Tibial nerve (tissue), 4 donors: ENCODE data around the gene WRAP73. TPM values are rescaled to one million over a fixed set of nuclear protein-coding genes. Genes with fewer than 3 reads are reported as not detected.

Experiments used
- DNase-seq, 2 donors: peaks; one replicate each; pipeline ENCODE4 v3.0.0-alpha.2; 2019; ENCODE audit warnings: low spot score in 2 of 2
- H3K27ac ChIP-seq, 4 donors: fragments of 200-600 bp; sonication (generic) in 3 of 4; one replicate each; pipeline ENCODE4 v1.5.1; 2017 to 2019; ENCODE audit warnings: mild to moderate bottlenecking in 1 of 4
- H3K27me3 ChIP-seq, 2 donors: fragments of 200-600 bp; sonication (generic) in 1 of 2; one replicate each; pipeline versions ENCODE4 v1.5.1 to v1.6.0; 2017 to 2019
- H3K36me3 ChIP-seq, 3 donors: fragments of 200-600 bp; sonication (generic); one replicate each; pipeline ENCODE4 v1.5.1; 2018 to 2019
- H3K4me1 ChIP-seq, 4 donors: fragments of 200-600 bp; sonication (generic) in 3 of 4; one replicate each; pipeline ENCODE4 v1.5.1; 2017 to 2019
- H3K4me3 ChIP-seq, 4 donors: fragments of 200-600 bp; sonication (generic) in 3 of 4; one replicate each; pipeline ENCODE4 v1.5.1; 2017 to 2019; ENCODE audit warnings: mild to moderate bottlenecking in 1 of 4, moderate library complexity in 1 of 4
- H3K9me3 ChIP-seq, 4 donors: fragments of 200-600 bp; sonication (generic) in 3 of 4; one replicate each; pipeline ENCODE4 v1.5.1; 2017 to 2019
- CTCF ChIP-seq, 5 experiments: fragments of 200-600 bp in 3 of 5; fragments of 450-650 bp in 2 of 5; sonication (generic) in 3 of 5; IDR thresholded peaks; one replicate each; pipeline ENCODE4 v1.5.1; 2016 to 2019; ENCODE audit warnings: antibody characterized with exemption in 5 of 5, mild to moderate bottlenecking in 3 of 5, moderate library complexity in 2 of 5
- EP300 ChIP-seq, 2 donors: sonication (generic); formaldehyde crosslinking; IDR thresholded peaks; one replicate each; pipeline ENCODE4 v1.6.1; 2017; ENCODE audit warnings: antibody characterized with exemption in 2 of 2, mild to moderate bottlenecking in 1 of 2
- POLR2A ChIP-seq, 2 donors: fragments of 450-650 bp; IDR thresholded peaks; one replicate each; pipeline ENCODE4 v1.6.1; 2017; ENCODE audit warnings: antibody characterized with exemption in 2 of 2, mild to moderate bottlenecking in 2 of 2, moderate library complexity in 2 of 2
- WGBS, 2 donors: methylation state at CpG; one replicate each; pipeline ENCODE4 v1.1.5; 2018; 5-methylcytosine and 5-hydroxymethylcytosine counted together
- total RNA-seq, 4 donors: library from RNA; depleted of rRNA; stranded (reverse); fragments of >200 nt; gene quantifications; one replicate each; pipeline ENCODE4 v1.1.0, GENCODE V29; 2016

WRAP73 gene
- total RNA-seq, 4 donors from 2014 or later: 11.1 to 17.1 (median 12.9) TPM

GRCh38 chr1:3629561-3630160 is 20.2 kb downstream of the WRAP73 start:
- WGBS, 2 donors: 89 to 96% methylated on average over 15 to 16 of the region's 16 CpGs

DNA sequence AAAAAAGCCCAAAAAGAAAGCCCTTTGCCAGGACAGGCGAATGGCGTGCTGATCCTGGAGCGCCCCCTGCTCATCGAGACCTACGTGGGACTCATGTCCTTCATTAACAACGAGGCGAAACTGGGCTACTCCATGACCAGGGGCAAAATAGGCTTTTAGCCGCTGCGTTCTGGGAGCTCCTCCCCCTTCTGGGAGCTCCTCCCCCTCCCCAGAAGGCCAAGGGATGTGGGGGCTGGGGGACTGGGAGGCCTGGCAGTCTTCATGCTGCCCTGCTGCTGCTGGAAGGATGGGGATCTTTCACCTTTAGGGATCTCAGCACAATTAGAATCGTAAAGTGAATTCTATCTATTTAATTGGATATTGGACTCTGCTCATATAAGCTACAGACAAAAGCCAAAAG is 21.5 kb downstream of the WRAP73 start:
- TF ChIP-seq CTCF (IDR thresholded peaks at IDR 0.05) (no peak), EP300 (IDR thresholded peaks at IDR 0.05) (no peak), POLR2A (IDR thresholded peaks at IDR 0.05) (no peak)
- no peak for DNase-seq
- Histone ChIP-seq H3K27me3 (no peaks in the 10 kb centered on the region), H3K27ac (no peak overlapping the region), H3K4me1 (peaks cover 0 to 22% (median 11%) of the 10 kb centered on the region in 4 donors), H3K9me3 (no peaks in the 10 kb centered on the region), H3K36me3 (peaks cover 2 to 69% (median 28%) of the 10 kb centered on the region in 3 donors), H3K4me3 (no peak overlapping the region)
- whole genome bisulfite sequencing, 2 donors: 75 to 80% methylated on average over 10 of the region's 10 CpGs

More at GRCh38 chr1:3629561-3630160, 20.2 kb downstream of the WRAP73 start:
- Histone ChIP-seq H3K36me3 (peaks cover 2 to 81% (median 37%) of the 10 kb centered on the region in 3 donors), H3K27me3 (no peaks in the 10 kb centered on the region), H3K27ac (no peak overlapping the region), H3K4me3 (no peak overlapping the region), H3K9me3 (no peaks in the 10 kb centered on the region), H3K4me1 (peaks cover 0 to 15% (median 4%) of the 10 kb centered on the region in 4 donors)
- TF ChIP-seq POLR2A (IDR thresholded peaks at IDR 0.05): no peak
- no peak for TF ChIP-seq CTCF (IDR thresholded peaks at IDR 0.05)
- TF ChIP-seq EP300 (IDR thresholded peaks at IDR 0.05): no peak
- DNase-seq: no peak

DNA sequence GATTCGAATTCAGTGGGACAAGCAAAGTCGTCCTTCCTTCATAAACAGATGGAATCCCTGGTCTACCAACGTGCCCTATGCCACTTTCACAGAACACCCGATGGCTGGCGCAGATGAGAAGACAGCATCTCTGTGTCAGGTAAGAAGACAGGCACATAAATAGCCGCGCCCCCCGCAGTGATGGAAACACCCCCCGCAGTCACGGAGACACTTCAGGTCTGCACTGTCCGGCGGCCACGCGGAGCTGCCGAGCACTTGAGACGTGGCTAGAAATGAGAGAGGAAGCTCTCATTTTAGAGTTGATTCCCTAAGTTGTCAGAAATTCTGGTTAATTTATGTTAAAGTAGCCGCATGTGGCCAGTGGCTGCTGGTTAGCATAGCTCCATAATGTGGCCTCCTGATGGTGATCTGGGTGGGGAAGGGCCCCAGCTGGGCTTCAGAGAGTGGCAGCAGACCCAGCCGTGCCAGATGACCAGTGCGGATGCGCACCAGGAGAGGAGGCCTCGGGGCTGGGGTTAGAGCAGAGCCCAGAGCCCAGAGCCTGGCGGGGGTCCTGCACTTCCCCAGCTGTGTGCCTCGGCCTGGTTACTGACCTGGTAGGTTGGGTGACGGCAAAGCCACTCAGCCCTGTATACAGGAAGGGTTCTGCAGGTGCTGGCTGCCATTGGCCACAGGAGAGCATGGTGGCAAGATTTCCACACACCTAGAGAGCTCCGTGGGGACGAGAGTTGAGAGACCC is 22.2 kb downstream of the WRAP73 start:
- Histone ChIP-seq H3K36me3 (peaks cover 2 to 62% (median 25%) of the 10 kb centered on the region in 3 donors), H3K4me3 (no peak overlapping the region), H3K27me3 (no peaks in the 10 kb centered on the region), H3K4me1 (peaks cover 0 to 30% (median 18%) of the 10 kb centered on the region in 4 donors), H3K9me3 (no peaks in the 10 kb centered on the region), H3K27ac (no peak overlapping the region)
- no peak for DNase-seq
- TF ChIP-seq EP300 (IDR thresholded peaks at IDR 0.05) (no peak), POLR2A (IDR thresholded peaks at IDR 0.05) (no peak), CTCF (IDR thresholded peaks at IDR 0.05) (no peak)
- 92 to 95% methylated on average over 26 of the region's 26 CpGs for WGBS, 2 donors

- TF ChIP-seq EP300 (IDR thresholded peaks at IDR 0.05) (no peak), POLR2A (IDR thresholded peaks at IDR 0.05) (no peak), CTCF (IDR thresholded peaks at IDR 0.05) (no peak)
- Histone ChIP-seq H3K4me1 (peaks cover 0 to 38% (median 20%) of the 10 kb centered on the region in 4 donors), H3K36me3 (peaks cover 2 to 45% (median 22%) of the 10 kb centered on the region in 3 donors), H3K27ac (peak overlapping the region in 3 of 4 donors; percentile 57 to 91 (median 88)), H3K9me3 (no peaks in the 10 kb centered on the region), H3K4me3 (peak overlapping the region in 1 of 4 donors; percentile 81), H3K27me3 (no peaks in the 10 kb centered on the region)
- 76 to 77% methylated on average over 4 of the region's 4 CpGs for WGBS, 2 donors
- no peak for DNase-seq
Observed at GRCh38 chr1:3626025-3626424, 23.9 kb downstream of the WRAP73 start.
